Smooth muscle cell (in vitro differentiated cells): ENCODE results near the gene MEIS1. TPM values are rescaled to one million over a fixed set of nuclear protein-coding genes. Genes with fewer than 3 reads are reported as not detected.

Source experiments
- DNase-seq: peaks from one replicate; lab custom pipeline; 2025; ENCODE audit not compliant: unreplicated experiment; lab: John Stamatoyannopoulos, UW
- H2AFZ ChIP-seq: fragments of 200-600 bp; sonication (generic); 2 replicates; pipeline ENCODE4 v1.6.0; 2016; ENCODE audit warnings: antibody characterized with exemption, low read depth, mild to moderate bottlenecking
- H3F3A ChIP-seq: fragments of 200-600 bp; sonication (generic); 2 replicates; pipeline ENCODE4 v1.6.0; 2017; ENCODE audit warnings: antibody characterized with exemption, low read depth
- H3K27ac ChIP-seq: fragments of 200-600 bp; sonication (generic); 2 replicates; pipeline ENCODE4 v1.5.1; 2016; ENCODE audit warnings: low read depth, mild to moderate bottlenecking
- H3K27me3 ChIP-seq: fragments of 200-600 bp; sonication (generic); 2 replicates; pipeline ENCODE4 v1.6.1; 2016; ENCODE audit warnings: low read depth, mild to moderate bottlenecking
- H3K36me3 ChIP-seq: fragments of 200-600 bp; sonication (generic); 2 replicates; pipeline ENCODE4 v1.5.1; 2016; ENCODE audit warnings: low read depth
- H3K4me1 ChIP-seq: fragments of 200-600 bp; sonication (generic); 2 replicates; pipeline ENCODE4 v1.5.1; 2016; ENCODE audit warnings: low read depth
- H3K4me2 ChIP-seq: fragments of 200-600 bp; sonication (generic); 2 replicates; pipeline ENCODE4 v1.6.0; 2016; ENCODE audit warnings: mild to moderate bottlenecking
- H3K4me3 ChIP-seq: fragments of 200-600 bp; sonication (generic); 2 replicates; pipeline ENCODE4 v1.5.1; 2016; ENCODE audit warnings: mild to moderate bottlenecking
- H3K79me2 ChIP-seq: fragments of 200-600 bp; sonication (generic); 2 replicates; pipeline ENCODE4 v1.6.0; 2016; ENCODE audit warnings: low read depth, mild to moderate bottlenecking
- H3K9ac ChIP-seq: fragments of 200-600 bp; sonication (generic); 2 replicates; pipeline ENCODE4 v1.6.0; 2016; ENCODE audit warnings: low read depth
- H3K9me3 ChIP-seq: fragments of 200-600 bp; sonication (generic); replicated peaks from 2 replicates; pipeline ENCODE4 v1.5.1; 2016; ENCODE audit warnings: low read depth
- H4K20me1 ChIP-seq: fragments of 200-600 bp; sonication (generic); 2 replicates; pipeline ENCODE4 v1.6.0; 2016; ENCODE audit warnings: low read depth
- whole genome bisulfite sequencing: methylation state at CpG from one replicate; pipeline ENCODE4 v1.1.7; 2016; ENCODE audit warnings: low lambda C conversion rate; 5-methylcytosine and 5-hydroxymethylcytosine counted together
- polyA plus RNA-seq: library from polyadenylated mRNA; unstranded; fragments of >200 nt; fragmentation: Nextera tagmentation; extraction: Ambion mirVana; gene quantifications from 2 replicates; pipeline ENCODE4 v1.2.1, GENCODE V29; 2016
- total RNA-seq: library from RNA; depleted of rRNA; stranded (reverse); fragments of >200 nt; gene quantifications from 2 replicates; pipeline ENCODE4 v1.2.3, GENCODE V29; 2014
- TF ChIP-seq, protein P1 (sequence below): fragments of 200-600 bp; sonication (generic); IDR thresholded peaks from 2 replicates; pipeline ENCODE4 v1.5.1; 2017; ENCODE audit warnings: borderline replicate concordance, mild to moderate bottlenecking, antibody characterized with exemption; ENCODE audit not compliant: insufficient read depth, poor library complexity, severe bottlenecking

Gene MEIS1
- total and polyA plus RNA-seq, 2 experiments from 2014 or later: 15.6 to 15.8 TPM

DNA sequence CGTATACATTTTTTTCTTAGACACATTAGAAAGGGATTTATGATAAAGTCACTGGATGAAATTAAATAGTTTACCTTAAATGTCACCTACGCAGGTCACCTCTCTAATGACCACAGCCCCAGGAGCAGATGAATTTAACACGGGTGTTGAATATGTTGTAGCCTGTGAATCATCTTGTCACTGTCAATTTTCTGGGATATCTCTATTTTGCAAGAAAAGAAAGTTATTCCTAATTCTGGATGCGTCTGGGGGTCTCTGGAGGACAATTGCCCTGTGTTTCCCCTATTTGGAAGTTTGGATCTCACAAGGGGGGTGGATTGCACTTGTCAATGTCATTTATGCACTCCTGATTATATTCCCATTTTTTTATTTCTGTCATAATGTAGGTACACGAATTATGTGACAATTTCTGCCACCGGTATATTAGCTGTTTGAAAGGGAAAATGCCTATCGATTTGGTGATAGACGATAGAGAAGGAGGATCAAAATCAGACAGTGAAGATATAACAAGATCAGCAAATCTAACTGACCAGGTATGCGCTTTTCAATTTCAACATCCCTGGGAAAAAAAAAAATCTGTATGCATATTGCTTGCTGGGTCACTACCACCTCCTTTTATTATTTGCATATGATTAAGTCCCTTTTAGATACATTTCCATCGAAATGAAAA is 7.7 kb downstream of the MEIS1 start:
- Histone ChIP-seq H4K20me1 (no peaks in the 10 kb centered on the region), H2AFZ (no peak overlapping the region), H3K36me3 (no peaks in the 10 kb centered on the region), H3K4me3 (peak overlapping the region; percentile 53), H3K4me2 (peak overlapping the region; percentile 96), H3F3A (no peaks in the 10 kb centered on the region), H3K27me3 (no peaks in the 10 kb centered on the region), H3K9me3 (no peaks in the 10 kb centered on the region), H3K9ac (no peak overlapping the region), H3K79me2 (peaks cover 99% of the 10 kb centered on the region), H3K27ac (no peak overlapping the region), H3K4me1 (peaks cover 75% of the 10 kb centered on the region)
- TF ChIP-seq, protein P1, sequence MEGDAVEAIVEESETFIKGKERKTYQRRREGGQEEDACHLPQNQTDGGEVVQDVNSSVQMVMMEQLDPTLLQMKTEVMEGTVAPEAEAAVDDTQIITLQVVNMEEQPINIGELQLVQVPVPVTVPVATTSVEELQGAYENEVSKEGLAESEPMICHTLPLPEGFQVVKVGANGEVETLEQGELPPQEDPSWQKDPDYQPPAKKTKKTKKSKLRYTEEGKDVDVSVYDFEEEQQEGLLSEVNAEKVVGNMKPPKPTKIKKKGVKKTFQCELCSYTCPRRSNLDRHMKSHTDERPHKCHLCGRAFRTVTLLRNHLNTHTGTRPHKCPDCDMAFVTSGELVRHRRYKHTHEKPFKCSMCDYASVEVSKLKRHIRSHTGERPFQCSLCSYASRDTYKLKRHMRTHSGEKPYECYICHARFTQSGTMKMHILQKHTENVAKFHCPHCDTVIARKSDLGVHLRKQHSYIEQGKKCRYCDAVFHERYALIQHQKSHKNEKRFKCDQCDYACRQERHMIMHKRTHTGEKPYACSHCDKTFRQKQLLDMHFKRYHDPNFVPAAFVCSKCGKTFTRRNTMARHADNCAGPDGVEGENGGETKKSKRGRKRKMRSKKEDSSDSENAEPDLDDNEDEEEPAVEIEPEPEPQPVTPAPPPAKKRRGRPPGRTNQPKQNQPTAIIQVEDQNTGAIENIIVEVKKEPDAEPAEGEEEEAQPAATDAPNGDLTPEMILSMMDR: no peak
- 67% methylated on average over 10 of the region's 10 CpGs for WGBS
- DNase-seq: no peak

DNA sequence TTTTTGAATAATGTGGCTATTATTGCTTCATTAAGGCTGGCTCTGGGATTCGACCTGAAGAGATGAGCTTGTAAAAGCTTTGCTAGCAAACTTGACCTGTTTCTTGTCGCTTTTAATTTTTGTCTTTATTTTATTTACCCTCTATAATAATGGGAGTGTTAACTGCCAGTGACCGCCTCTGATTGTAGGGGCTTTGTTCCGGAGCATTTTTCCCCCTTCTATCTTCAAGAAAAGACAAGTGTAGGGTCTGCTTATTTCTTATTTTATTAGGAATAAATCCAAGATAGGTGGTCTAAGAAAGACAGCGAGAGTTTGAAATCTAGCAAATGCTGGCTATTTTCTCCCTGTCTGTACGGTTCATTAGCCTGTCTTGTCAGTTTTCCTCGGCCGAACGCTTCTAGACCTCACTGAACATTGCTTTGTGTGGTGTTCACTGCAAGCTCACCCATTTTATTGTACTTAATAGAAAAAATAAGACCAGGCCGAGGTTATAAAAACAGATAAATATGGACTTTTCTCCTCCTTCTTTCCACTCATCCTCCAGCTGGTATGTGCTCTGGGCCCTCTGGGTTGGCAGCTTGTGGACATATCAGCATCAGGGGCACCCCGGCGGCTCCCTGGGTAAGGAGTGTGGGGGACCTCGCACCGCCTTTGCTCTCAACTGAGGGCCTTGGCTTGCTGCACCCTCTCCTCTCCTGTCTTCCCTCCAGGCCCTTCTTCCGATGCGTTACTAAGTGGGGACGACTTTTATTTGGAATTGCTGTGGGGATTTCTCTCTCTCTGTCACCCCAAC is 8.5 kb downstream of the MEIS1 start:
- no peak for DNase-seq
- Histone ChIP-seq H3K27me3 (no peaks in the 10 kb centered on the region), H2AFZ (peak overlapping the region; percentile 67), H3K36me3 (no peaks in the 10 kb centered on the region), H3K9ac (peak overlapping the region; percentile 78), H3K9me3 (no peaks in the 10 kb centered on the region), H3K4me2 (peak overlapping the region; percentile 96), H3K27ac (no peak overlapping the region), H3K4me1 (peaks cover 68% of the 10 kb centered on the region), H3K4me3 (peak overlapping the region; percentile 53), H3K79me2 (peaks cover 99% of the 10 kb centered on the region), H4K20me1 (no peaks in the 10 kb centered on the region), H3F3A (no peaks in the 10 kb centered on the region)
- TF ChIP-seq, protein P1: no peak
- 46% methylated on average over 17 of the region's 17 CpGs for WGBS

DNA sequence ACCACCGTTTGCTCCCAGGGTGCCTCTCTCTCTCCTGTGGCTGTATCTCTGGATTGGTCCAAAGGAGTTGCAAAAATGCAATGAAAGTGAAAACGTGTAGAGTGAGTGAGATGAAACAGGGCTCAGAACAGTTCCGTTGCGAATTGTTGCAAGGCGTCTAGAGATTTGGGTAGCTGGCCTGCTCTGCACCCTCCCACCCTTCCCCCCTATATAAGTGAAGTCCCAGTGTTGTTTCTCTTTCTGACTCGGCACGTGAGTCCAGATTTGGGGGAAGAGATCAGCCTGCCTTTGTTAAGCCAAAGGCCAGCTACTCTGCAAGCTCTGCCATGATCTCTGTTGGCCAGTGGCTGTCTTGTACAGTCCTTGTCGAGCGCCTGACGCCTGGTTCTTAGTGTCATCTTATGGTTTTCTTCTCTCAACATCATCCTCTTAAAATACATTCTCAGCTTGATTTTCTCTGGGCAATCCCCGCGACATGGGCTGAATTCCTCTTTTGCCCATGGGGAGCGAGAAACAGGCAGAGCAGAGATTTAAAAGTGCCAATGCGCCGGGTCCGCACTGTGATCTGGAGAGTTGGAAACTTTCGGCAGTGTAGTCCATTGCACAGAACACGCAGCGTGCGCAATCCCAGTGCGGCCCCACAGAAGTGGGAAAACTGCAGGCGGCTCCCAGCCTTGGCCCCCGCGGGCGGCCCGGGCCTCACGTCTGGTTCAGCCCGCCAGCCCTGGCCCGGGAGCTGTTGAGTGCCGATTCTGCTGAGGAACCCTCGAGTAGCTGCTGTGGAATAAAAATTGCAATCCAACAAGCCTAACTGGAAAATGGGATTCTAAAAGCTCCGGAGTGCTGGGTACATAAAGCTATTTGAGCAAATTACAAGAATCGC is 9.3 kb downstream of the MEIS1 start:
- H3K4me2 ChIP-seq: peak overlapping the region; percentile 96
- H4K20me1 ChIP-seq: no peaks in the 10 kb centered on the region
- H3K27me3 ChIP-seq: no peaks in the 10 kb centered on the region
- WGBS: 6% methylated on average over 33 of the region's 33 CpGs
- H3K4me1 ChIP-seq: peaks cover 59% of the 10 kb centered on the region
- no peaks in the 10 kb centered on the region for H3F3A ChIP-seq
- DNase-seq: no peak
- no peaks in the 10 kb centered on the region for H3K36me3 ChIP-seq
- H3K9ac ChIP-seq: peak overlapping the region; percentile 78
- H2AFZ ChIP-seq: peak overlapping the region; percentile 67
- no peaks in the 10 kb centered on the region for H3K9me3 ChIP-seq
- TF ChIP-seq, protein P1: no peak
- peaks cover 99% of the 10 kb centered on the region for H3K79me2 ChIP-seq
- peak overlapping the region; percentile 53 for H3K4me3 ChIP-seq
- peak overlapping the region; percentile 79 for H3K27ac ChIP-seq
